HEK293T (cell line): ENCODE data around the gene FTO.

ENCODE experiments used
- ELF4 ChIP-seq: fragments of 450-650 bp; IDR thresholded peaks from 2 replicates; pipeline ENCODE4 v1.6.1; 2017; ENCODE audit warnings: antibody characterized with exemption
- FOXM1 ChIP-seq: fragments of 450-650 bp; IDR thresholded peaks from 2 replicates; pipeline ENCODE4 v1.6.1; 2017; ENCODE audit warnings: mild to moderate bottlenecking, borderline replicate concordance
- SP1 ChIP-seq: fragments of 450-650 bp; IDR thresholded peaks from 2 replicates; pipeline ENCODE4 v1.6.1; 2017
- SUZ12 ChIP-seq: fragments of 450-650 bp; IDR thresholded peaks from 2 replicates; pipeline ENCODE4 v1.6.1; 2016; ENCODE audit warnings: mild to moderate bottlenecking
- TARDBP ChIP-seq: fragments of 450-650 bp; IDR thresholded peaks from 2 replicates; pipeline ENCODE4 v1.6.1; 2016
- TF ChIP-seq, protein P1 (sequence below): fragments of 450-650 bp; IDR thresholded peaks from 2 replicates; pipeline ENCODE4 v1.6.1; 2016

DNA sequence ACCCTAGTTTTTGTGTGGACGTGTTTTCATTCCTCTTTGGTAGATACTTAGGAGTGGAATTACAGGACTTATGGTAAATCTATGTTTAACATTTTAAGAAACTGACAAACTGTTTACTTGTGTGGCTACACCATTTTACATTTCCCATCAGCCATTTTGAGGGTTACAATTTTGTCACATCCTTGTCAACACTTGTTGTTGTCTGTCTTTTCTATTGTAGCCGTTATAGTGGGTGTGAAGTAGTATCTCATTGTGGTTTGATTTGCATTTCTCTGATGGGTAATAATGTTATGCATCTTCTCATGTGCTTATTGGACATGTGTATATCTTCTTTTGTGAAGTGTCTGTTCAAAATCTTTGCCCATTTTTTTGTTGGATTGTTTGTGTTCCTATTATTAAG, 4.5 kb downstream of the FTO start:
- no peak for TF ChIP-seq FOXM1
- TF ChIP-seq ELF4, result no peak
- no peak for TF ChIP-seq SP1
- no peak for TF ChIP-seq TARDBP
- TF ChIP-seq SUZ12, result no peak
- TF ChIP-seq, protein P1, sequence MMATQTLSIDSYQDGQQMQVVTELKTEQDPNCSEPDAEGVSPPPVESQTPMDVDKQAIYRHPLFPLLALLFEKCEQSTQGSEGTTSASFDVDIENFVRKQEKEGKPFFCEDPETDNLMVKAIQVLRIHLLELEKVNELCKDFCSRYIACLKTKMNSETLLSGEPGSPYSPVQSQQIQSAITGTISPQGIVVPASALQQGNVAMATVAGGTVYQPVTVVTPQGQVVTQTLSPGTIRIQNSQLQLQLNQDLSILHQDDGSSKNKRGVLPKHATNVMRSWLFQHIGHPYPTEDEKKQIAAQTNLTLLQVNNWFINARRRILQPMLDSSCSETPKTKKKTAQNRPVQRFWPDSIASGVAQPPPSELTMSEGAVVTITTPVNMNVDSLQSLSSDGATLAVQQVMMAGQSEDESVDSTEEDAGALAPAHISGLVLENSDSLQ, result no peak
